ENCODE measurements around the gene DLG2. TPM values are rescaled to one million over a fixed set of nuclear protein-coding genes. Genes with fewer than 3 reads are reported as not detected.

The DLG2 gene
- total and polyA plus RNA-seq, 4 experiments from 2014 or later, result 0.78 to 2.7 (median 1.9) TPM

- H3K9me3 Mint-ChIP-seq, result peaks cover 3 to 38% (median 11%) of the 10 kb centered on the region in 8 donors
- no peak overlapping the region for H3K4me3 Mint-ChIP-seq
- no peaks in the 10 kb centered on the region for H3K27me3 Mint-ChIP-seq
- intact Hi-C loops (cut with micrococcal nuclease), result no loop called here
- ChIA-PET POLR2A (ENCODE audit: partially characterized antibody) (no interaction called here), CTCF (ENCODE audit: partially characterized antibody) (no interaction called here)
- H3K4me3 ChIP-seq (ENCODE audit: low read length in 2 of 2), result no peak overlapping the region
- no peak overlapping the region for H3K27ac Mint-ChIP-seq
- no peaks in the 10 kb centered on the region for H3K36me3 ChIP-seq (ENCODE audit: insufficient read depth, low read length)
- no peaks in the 10 kb centered on the region for H3K9me3 ChIP-seq (ENCODE audit: control insufficient read depth in 1 of 2, low read length in 2 of 2)
- no peaks in the 10 kb centered on the region for H3K4me1 ChIP-seq (ENCODE audit: insufficient read depth, low read length)
- H3K36me3 Mint-ChIP-seq, result no peaks in the 10 kb centered on the region
- DNase-seq, result no peak
- no peak overlapping the region for H3K27ac ChIP-seq (ENCODE audit: low read depth, low read length)
- no peaks in the 10 kb centered on the region for H3K27me3 ChIP-seq (ENCODE audit: insufficient read depth, low read length)
- no peaks in the 10 kb centered on the region for H3K4me1 Mint-ChIP-seq
These were observed 1287.3 kb downstream of the DLG2 start for GRCh38 chr11:84339796-84340195.

- H3K4me3 Mint-ChIP-seq, result no peak overlapping the region
- H3K27me3 Mint-ChIP-seq, result no peaks in the 10 kb centered on the region
- no peak for DNase-seq
- intact Hi-C loops (cut with micrococcal nuclease), result no loop called here
- no peaks in the 10 kb centered on the region for H3K4me1 ChIP-seq (ENCODE audit: insufficient read depth, low read length)
- no peaks in the 10 kb centered on the region for H3K36me3 ChIP-seq (ENCODE audit: insufficient read depth, low read length)
- no peak overlapping the region for H3K4me3 ChIP-seq (ENCODE audit: low read length in 2 of 2)
- no peaks in the 10 kb centered on the region for H3K9me3 ChIP-seq (ENCODE audit: control insufficient read depth in 1 of 2, low read length in 2 of 2)
- no peak overlapping the region for H3K27ac Mint-ChIP-seq
- no peak overlapping the region for H3K27ac ChIP-seq (ENCODE audit: low read depth, low read length)
- H3K9me3 Mint-ChIP-seq, result peaks cover 8 to 49% (median 20%) of the 10 kb centered on the region in 8 donors
- no peaks in the 10 kb centered on the region for H3K36me3 Mint-ChIP-seq
- ChIA-PET CTCF (ENCODE audit: partially characterized antibody) (no interaction called here), POLR2A (ENCODE audit: partially characterized antibody) (no interaction called here)
- H3K4me1 Mint-ChIP-seq, result no peaks in the 10 kb centered on the region
- H3K27me3 ChIP-seq (ENCODE audit: insufficient read depth, low read length), result no peaks in the 10 kb centered on the region
These were observed 1293.9 kb downstream of the DLG2 start for GRCh38 chr11:84333221-84333620.

GRCh38 chr11:84322211-84322610, 1304.9 kb downstream of the DLG2 start:
- intact Hi-C loops (cut with micrococcal nuclease), result no loop called here
- CTCF ChIA-PET (ENCODE audit: partially characterized antibody), result no interaction called here

GRCh38 chr11:84319863-84320262, 1307.3 kb downstream of the DLG2 start:
- H3K27me3 ChIP-seq (ENCODE audit: insufficient read depth, low read length), result no peaks in the 10 kb centered on the region
- H3K4me1 Mint-ChIP-seq, result no peaks in the 10 kb centered on the region
- no peaks in the 10 kb centered on the region for H3K36me3 ChIP-seq (ENCODE audit: insufficient read depth, low read length)
- H3K4me3 ChIP-seq (ENCODE audit: low read length in 2 of 2), result no peak overlapping the region
- H3K27me3 Mint-ChIP-seq, result no peaks in the 10 kb centered on the region
- ChIA-PET CTCF (ENCODE audit: partially characterized antibody) (no interaction called here), POLR2A (ENCODE audit: partially characterized antibody) (no interaction called here)
- H3K4me3 Mint-ChIP-seq, result no peak overlapping the region
- H3K9me3 Mint-ChIP-seq, result peaks cover 0 to 20% (median 3%) of the 10 kb centered on the region in 8 donors
- no peaks in the 10 kb centered on the region for H3K36me3 Mint-ChIP-seq
- H3K27ac Mint-ChIP-seq, result no peak overlapping the region
- no peak overlapping the region for H3K27ac ChIP-seq (ENCODE audit: low read depth, low read length)
- intact Hi-C loops (cut with micrococcal nuclease), result no loop called here
- no peak for DNase-seq
- H3K9me3 ChIP-seq (ENCODE audit: control insufficient read depth in 1 of 2, low read length in 2 of 2), result no peaks in the 10 kb centered on the region
- H3K4me1 ChIP-seq (ENCODE audit: insufficient read depth, low read length), result no peaks in the 10 kb centered on the region

More at GRCh38 chr11:84322211-84322610, 1304.9 kb downstream of the DLG2 start:
- Histone ChIP-seq H3K4me1 (ENCODE audit: insufficient read depth, low read length) (no peaks in the 10 kb centered on the region), H3K4me3 (ENCODE audit: low read length in 2 of 2) (no peak overlapping the region), H3K9me3 (ENCODE audit: control insufficient read depth in 1 of 2, low read length in 2 of 2) (no peaks in the 10 kb centered on the region), H3K27ac (ENCODE audit: low read depth, low read length) (no peak overlapping the region), H3K36me3 (ENCODE audit: insufficient read depth, low read length) (no peaks in the 10 kb centered on the region), H3K27me3 (ENCODE audit: insufficient read depth, low read length) (no peaks in the 10 kb centered on the region)
- no peak for DNase-seq
- Mint-ChIP-seq H3K4me3 (no peak overlapping the region), H3K9me3 (peaks cover 0 to 22% (median 5%) of the 10 kb centered on the region in 8 donors), H3K27me3 (no peaks in the 10 kb centered on the region), H3K4me1 (no peaks in the 10 kb centered on the region), H3K36me3 (no peaks in the 10 kb centered on the region), H3K27ac (no peak overlapping the region)
- POLR2A ChIA-PET (ENCODE audit: partially characterized antibody), result no interaction called here

GRCh38 chr11:84316866-84317555, 1310.1 kb downstream of the DLG2 start:
- no peak for DNase-seq
- H3K4me1 ChIP-seq (ENCODE audit: insufficient read depth, low read length), result no peaks in the 10 kb centered on the region
- Mint-ChIP-seq H3K27ac (no peak overlapping the region), H3K4me1 (no peaks in the 10 kb centered on the region), H3K4me3 (no peak overlapping the region), H3K9me3 (peaks cover 0 to 15% (median 3%) of the 10 kb centered on the region in 8 donors), H3K27me3 (no peaks in the 10 kb centered on the region), H3K36me3 (no peaks in the 10 kb centered on the region)
- no peaks in the 10 kb centered on the region for H3K9me3 ChIP-seq (ENCODE audit: control insufficient read depth in 1 of 2, low read length in 2 of 2)
- ChIA-PET POLR2A (ENCODE audit: partially characterized antibody) (no interaction called here), CTCF (ENCODE audit: partially characterized antibody) (no interaction called here)
- no peaks in the 10 kb centered on the region for H3K27me3 ChIP-seq (ENCODE audit: insufficient read depth, low read length)
- H3K27ac ChIP-seq (ENCODE audit: low read depth, low read length), result no peak overlapping the region
- H3K4me3 ChIP-seq (ENCODE audit: low read length in 2 of 2), result no peak overlapping the region
- no peaks in the 10 kb centered on the region for H3K36me3 ChIP-seq (ENCODE audit: insufficient read depth, low read length)
- intact Hi-C loops (cut with micrococcal nuclease), result no loop called here

GRCh38 chr11:84313830-84314359, 1313.2 kb downstream of the DLG2 start:
- Histone ChIP-seq H3K4me3 (ENCODE audit: low read length in 2 of 2) (no peak overlapping the region), H3K36me3 (ENCODE audit: insufficient read depth, low read length) (no peaks in the 10 kb centered on the region), H3K27ac (ENCODE audit: low read depth, low read length) (no peak overlapping the region), H3K9me3 (ENCODE audit: control insufficient read depth in 1 of 2, low read length in 2 of 2) (no peaks in the 10 kb centered on the region), H3K27me3 (ENCODE audit: insufficient read depth, low read length) (no peaks in the 10 kb centered on the region), H3K4me1 (ENCODE audit: insufficient read depth, low read length) (no peaks in the 10 kb centered on the region)
- H3K27ac Mint-ChIP-seq, result no peak overlapping the region
- peaks cover 0 to 17% (median 9%) of the 10 kb centered on the region in 8 donors for H3K9me3 Mint-ChIP-seq
- no peaks in the 10 kb centered on the region for H3K4me1 Mint-ChIP-seq
- no peak overlapping the region for H3K4me3 Mint-ChIP-seq
- no peaks in the 10 kb centered on the region for H3K36me3 Mint-ChIP-seq
- POLR2A ChIA-PET (ENCODE audit: partially characterized antibody), result no interaction called here
- intact Hi-C loops (cut with micrococcal nuclease), result no loop called here
- H3K27me3 Mint-ChIP-seq, result no peaks in the 10 kb centered on the region
- CTCF ChIA-PET (ENCODE audit: partially characterized antibody), result no interaction called here
- no peak for DNase-seq

- no peaks in the 10 kb centered on the region for H3K36me3 ChIP-seq (ENCODE audit: insufficient read depth, low read length)
- no peaks in the 10 kb centered on the region for H3K4me1 ChIP-seq (ENCODE audit: insufficient read depth, low read length)
- no peak overlapping the region for H3K27ac Mint-ChIP-seq
- ChIA-PET POLR2A (ENCODE audit: partially characterized antibody) (no interaction called here), CTCF (ENCODE audit: partially characterized antibody) (no interaction called here)
- no peak for DNase-seq
- H3K4me1 Mint-ChIP-seq, result no peaks in the 10 kb centered on the region
- H3K9me3 Mint-ChIP-seq, result peaks cover 2 to 20% (median 16%) of the 10 kb centered on the region in 8 donors
- no peaks in the 10 kb centered on the region for H3K27me3 Mint-ChIP-seq
- no peaks in the 10 kb centered on the region for H3K27me3 ChIP-seq (ENCODE audit: insufficient read depth, low read length)
- H3K36me3 Mint-ChIP-seq, result peaks cover 0 to 3% of the 10 kb centered on the region in 2 donors
- H3K4me3 ChIP-seq (ENCODE audit: low read length in 2 of 2), result no peak overlapping the region
- H3K4me3 Mint-ChIP-seq, result no peak overlapping the region
- no peaks in the 10 kb centered on the region for H3K9me3 ChIP-seq (ENCODE audit: control insufficient read depth in 1 of 2, low read length in 2 of 2)
- intact Hi-C loops (cut with micrococcal nuclease), result no loop called here
- H3K27ac ChIP-seq (ENCODE audit: low read depth, low read length), result no peak overlapping the region
These were observed 1316.9 kb downstream of the DLG2 start for GRCh38 chr11:84310268-84310667.

Measured in CD4-positive, alpha-beta memory T cell (primary cell).